Lower lobe of right lung (tissue), 2 donors: ENCODE data around the gene GRAMD1B. TPM values are rescaled to one million over a fixed set of nuclear protein-coding genes. Genes with fewer than 3 reads are reported as not detected.
"Not testable (repeated sequence)": the region's sequence is repeated elsewhere in the genome, so short reads cannot be mapped to it uniquely, and the experiment has no call there.

ENCODE experiments used
- ATAC-seq, 2 donors: fragments of 200-7000 bp; cut with Tn5 transposase; one replicate each; pipeline ENCODE4 v1.9.1; 2020 to 2022; ENCODE audit warnings: mild to moderate bottlenecking in 2 of 2, moderate library complexity in 2 of 2
- DNase-seq: peaks from one replicate; pipeline ENCODE4 v3.0.0-alpha.2; 2020
- H3K27ac ChIP-seq: fragments of 200-600 bp; one replicate; pipeline ENCODE4 v1.8.0; 2022
- H3K27me3 ChIP-seq: fragments of 200-600 bp; one replicate; pipeline ENCODE4 v1.8.0; 2022; ENCODE audit warnings: low read depth
- H3K36me3 ChIP-seq: fragments of 200-600 bp; one replicate; pipeline ENCODE4 v1.8.0; 2022; ENCODE audit warnings: mild to moderate bottlenecking
- H3K4me1 ChIP-seq: fragments of 200-600 bp; one replicate; pipeline ENCODE4 v1.8.0; 2022
- H3K4me3 ChIP-seq: fragments of 200-600 bp; one replicate; pipeline ENCODE4 v1.8.0; 2022; ENCODE audit warnings: mild to moderate bottlenecking
- H3K9me3 ChIP-seq: fragments of 200-600 bp; one replicate; pipeline ENCODE4 v1.8.0; 2022
- intact Hi-C: fragments of 100-400 bp; cut with DNase I; formaldehyde crosslinking; loops from one replicate; pipeline ENCODE4 v1.11.0; 2022
- total RNA-seq: library from RNA; stranded (reverse); fragmentation: NEBNext Ultra II Directional; extraction: Animal tissue kit (Norgen Biotek cat#: 25700); gene quantifications from one replicate; pipeline ENCODE4 v1.2.1, GENCODE V29; 2021
- TF ChIP-seq, protein P1 (sequence below): fragments of 200-600 bp; IDR thresholded peaks from one replicate; pipeline ENCODE4 v1.8.0; 2022; ENCODE audit warnings: antibody characterized with exemption, mild to moderate bottlenecking
- donor health status: DM: no; HTN: yes; CAD: no; lungs with severe emphysema.

GRAMD1B gene
- total RNA-seq, 1 donor from 2014 or later: 9.9 TPM

DNA sequence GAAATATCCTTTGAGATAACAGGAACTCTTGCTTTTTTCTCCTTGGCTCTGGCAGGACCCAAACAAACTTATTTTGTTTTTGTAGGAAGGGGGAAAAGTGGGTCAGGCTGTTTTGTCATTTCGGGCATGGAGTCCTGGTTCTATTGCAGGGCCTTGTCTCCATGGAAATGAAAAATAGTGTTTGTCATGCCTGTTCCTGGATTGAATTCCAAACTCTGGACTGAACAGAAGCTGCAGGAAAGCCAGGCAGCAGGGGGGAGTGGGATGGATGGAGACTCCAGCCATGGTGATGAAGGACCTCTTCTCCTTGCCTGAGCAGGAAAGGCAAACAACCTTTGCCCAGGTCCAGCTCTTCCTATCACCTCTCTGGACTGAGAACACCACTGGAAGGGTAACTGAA, 137.4 kb downstream of the GRAMD1B start:
- no peak for DNase-seq
- H3K4me1 ChIP-seq: no peaks in the 10 kb centered on the region

DNA sequence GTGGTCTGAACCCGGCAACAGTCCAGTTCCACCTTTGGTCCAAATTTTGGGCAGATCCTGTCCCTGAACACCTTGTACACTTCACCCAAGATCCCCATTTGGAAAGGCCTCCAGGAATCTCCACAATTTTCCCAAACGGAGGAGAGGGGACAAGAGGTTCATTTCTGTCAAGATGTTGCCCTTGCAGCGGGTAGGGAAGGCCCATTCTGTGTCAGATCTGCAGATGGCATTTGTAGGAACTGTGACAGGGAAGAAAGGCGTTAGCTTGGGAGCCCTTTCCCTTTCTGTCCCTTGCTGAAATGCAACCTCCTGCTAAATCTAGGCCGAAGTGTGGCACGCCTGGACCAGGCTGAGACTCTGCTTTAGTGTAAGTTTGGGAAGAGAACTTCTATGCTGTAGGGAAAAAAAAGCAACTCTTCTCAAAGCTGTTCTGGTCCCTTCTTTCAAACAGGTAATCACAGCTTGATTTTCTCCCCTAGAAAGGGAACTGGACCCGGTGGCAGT, 138.3 kb downstream of the GRAMD1B start:
- intact Hi-C loops: no loop called here
- TF ChIP-seq, protein P1, sequence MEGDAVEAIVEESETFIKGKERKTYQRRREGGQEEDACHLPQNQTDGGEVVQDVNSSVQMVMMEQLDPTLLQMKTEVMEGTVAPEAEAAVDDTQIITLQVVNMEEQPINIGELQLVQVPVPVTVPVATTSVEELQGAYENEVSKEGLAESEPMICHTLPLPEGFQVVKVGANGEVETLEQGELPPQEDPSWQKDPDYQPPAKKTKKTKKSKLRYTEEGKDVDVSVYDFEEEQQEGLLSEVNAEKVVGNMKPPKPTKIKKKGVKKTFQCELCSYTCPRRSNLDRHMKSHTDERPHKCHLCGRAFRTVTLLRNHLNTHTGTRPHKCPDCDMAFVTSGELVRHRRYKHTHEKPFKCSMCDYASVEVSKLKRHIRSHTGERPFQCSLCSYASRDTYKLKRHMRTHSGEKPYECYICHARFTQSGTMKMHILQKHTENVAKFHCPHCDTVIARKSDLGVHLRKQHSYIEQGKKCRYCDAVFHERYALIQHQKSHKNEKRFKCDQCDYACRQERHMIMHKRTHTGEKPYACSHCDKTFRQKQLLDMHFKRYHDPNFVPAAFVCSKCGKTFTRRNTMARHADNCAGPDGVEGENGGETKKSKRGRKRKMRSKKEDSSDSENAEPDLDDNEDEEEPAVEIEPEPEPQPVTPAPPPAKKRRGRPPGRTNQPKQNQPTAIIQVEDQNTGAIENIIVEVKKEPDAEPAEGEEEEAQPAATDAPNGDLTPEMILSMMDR: no peak

More for the DNA sequence above, 137.4 kb downstream of the GRAMD1B start:
- no peaks in the 10 kb centered on the region for H3K27me3 ChIP-seq
- no peaks in the 10 kb centered on the region for H3K9me3 ChIP-seq
- intact Hi-C loops: no loop called here
- H3K36me3 ChIP-seq: no peaks in the 10 kb centered on the region
- no peak overlapping the region for H3K4me3 ChIP-seq
- no peak overlapping the region for H3K27ac ChIP-seq
- ATAC-seq: no peak
- TF ChIP-seq, protein P1: no peak

DNA sequence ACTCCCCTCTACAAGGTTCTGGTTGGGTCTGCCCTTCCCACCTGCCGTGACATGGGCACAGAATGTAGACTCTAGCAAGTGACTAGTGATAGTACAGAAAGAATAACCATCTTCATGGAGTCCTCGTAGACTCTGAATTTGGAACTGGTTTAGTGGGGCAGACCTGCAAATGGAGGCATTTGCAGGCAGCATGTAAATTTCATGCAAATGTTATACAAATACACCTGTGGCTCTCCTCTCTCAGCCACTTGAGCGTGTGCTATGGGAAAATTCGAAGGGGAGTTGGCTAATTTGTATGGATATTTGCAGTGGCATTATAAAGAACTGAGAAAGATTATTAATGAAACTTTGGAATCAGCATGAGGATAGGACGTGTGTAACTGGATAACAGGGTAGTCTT, 139.3 kb downstream of the GRAMD1B start:
- TF ChIP-seq, protein P1: no peak
- H3K9me3 ChIP-seq: no peaks in the 10 kb centered on the region
- H3K4me3 ChIP-seq: no peak overlapping the region
- no peak for DNase-seq
- no peaks in the 10 kb centered on the region for H3K27me3 ChIP-seq
- no peaks in the 10 kb centered on the region for H3K36me3 ChIP-seq
- intact Hi-C loops: no loop called here
- no peaks in the 10 kb centered on the region for H3K4me1 ChIP-seq
- ATAC-seq: no peak
- H3K27ac ChIP-seq: no peak overlapping the region

More for the DNA sequence above, 138.3 kb downstream of the GRAMD1B start:
- Histone ChIP-seq H3K9me3 (no peaks in the 10 kb centered on the region), H3K4me3 (no peak overlapping the region), H3K27ac (no peak overlapping the region), H3K36me3 (no peaks in the 10 kb centered on the region), H3K27me3 (no peaks in the 10 kb centered on the region), H3K4me1 (no peaks in the 10 kb centered on the region)
- ATAC-seq: no peak
- DNase-seq: no peak

DNA sequence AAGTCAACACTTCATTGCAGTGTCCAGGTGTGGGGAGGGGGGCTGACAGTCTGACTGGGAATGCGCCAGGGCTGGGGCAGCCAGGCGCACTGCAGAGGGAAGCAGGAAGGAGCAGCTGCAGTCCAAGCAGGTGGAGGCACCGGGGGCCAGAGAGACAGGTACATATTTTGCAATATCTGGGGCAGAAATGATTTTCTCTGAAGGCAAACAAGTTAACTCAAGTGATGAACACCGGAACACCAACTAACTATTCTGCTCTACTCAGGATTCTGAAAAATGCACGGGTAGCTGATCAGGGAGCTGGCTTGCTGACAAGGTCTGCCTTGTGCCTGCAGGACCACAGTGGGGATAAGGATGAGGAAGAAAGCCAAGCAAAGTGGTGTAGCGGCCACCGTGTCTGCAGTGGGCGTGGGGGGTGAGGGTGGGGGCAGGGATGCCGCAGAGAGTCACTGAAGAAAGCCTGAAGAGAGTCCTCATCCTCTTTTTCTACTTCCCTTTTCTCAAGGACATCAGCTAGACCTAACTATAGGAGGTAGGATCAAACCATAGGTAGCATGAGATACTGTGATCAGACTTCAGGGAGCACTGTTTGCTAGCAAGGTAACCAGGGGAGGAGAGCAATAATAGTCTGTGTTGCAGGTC, 141.0 kb downstream of the GRAMD1B start:
- H3K4me3 ChIP-seq: no peak overlapping the region
- ATAC-seq (no peak), DNase-seq (no peak)
- no peaks in the 10 kb centered on the region for H3K9me3 ChIP-seq
- H3K4me1 ChIP-seq: no peaks in the 10 kb centered on the region
- no peak overlapping the region for H3K27ac ChIP-seq
- intact Hi-C loops: no loop called here
- H3K36me3 ChIP-seq: no peaks in the 10 kb centered on the region
- TF ChIP-seq, protein P1: no peak
- peaks cover 2% of the 10 kb centered on the region for H3K27me3 ChIP-seq

DNA sequence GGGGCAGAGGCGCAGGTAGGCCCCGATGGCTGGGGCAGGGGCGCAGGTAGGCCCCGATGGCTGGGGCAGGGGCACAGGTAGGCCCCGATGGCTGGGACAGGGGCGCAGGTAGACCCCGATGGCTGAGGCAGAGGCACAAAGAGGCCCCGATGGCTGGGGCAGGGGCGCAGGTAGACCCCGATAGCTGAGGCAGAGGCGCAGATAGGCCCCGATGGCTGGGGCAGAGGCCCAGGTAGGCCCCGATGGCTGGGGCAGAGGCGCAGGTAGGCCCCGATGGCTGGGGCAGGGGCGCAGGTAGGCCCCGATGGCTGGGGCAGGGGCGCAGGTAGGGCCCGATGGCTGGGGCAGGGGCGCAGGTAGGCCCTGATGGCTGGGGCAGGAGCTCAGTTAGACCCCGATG, 142.7 kb downstream of the GRAMD1B start:
- ATAC-seq, H3K4me1 ChIP-seq, DNase-seq, intact Hi-C loops, H3K36me3 ChIP-seq, H3K4me3 ChIP-seq, H3K9me3 ChIP-seq, H3K27ac ChIP-seq, H3K27me3 ChIP-seq: not testable (repeated sequence)

DNA sequence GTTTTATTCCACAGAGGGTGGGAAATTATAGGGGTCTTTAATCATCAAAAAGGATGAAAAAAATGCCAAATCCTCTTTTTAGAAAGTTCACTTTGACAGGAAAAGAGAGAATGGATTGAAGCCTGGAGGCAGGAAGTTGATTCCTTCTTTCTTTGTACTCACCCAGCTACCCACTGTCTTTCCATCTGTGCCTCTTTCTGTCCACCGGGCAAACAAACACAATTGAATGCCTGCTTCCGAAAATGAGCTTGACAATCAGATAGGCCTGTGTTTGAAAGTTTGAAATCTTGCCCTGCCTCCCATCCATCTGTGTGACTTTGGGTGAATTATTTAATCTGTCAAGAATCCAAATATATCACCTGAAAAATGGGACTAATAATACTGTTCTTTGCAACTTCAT, 143.2 kb downstream of the GRAMD1B start:
- TF ChIP-seq, protein P1: no peak
- no peak overlapping the region for H3K27ac ChIP-seq
- H3K4me1 ChIP-seq: no peaks in the 10 kb centered on the region
- no peak for DNase-seq
- H3K36me3 ChIP-seq: no peaks in the 10 kb centered on the region
- H3K9me3 ChIP-seq: no peaks in the 10 kb centered on the region
- H3K27me3 ChIP-seq: peaks cover 8% of the 10 kb centered on the region
- no peak overlapping the region for H3K4me3 ChIP-seq
- no peak for ATAC-seq
- intact Hi-C loops: no loop called here
